ENCODE results near the gene CDC42EP4.

CDC42EP4 gene

GRCh38 chr17:73292031-73292531, 19.7 kb downstream of the CDC42EP4 start:
- no peaks in the 10 kb centered on the region for H3K36me3 ChIP-seq (ENCODE audit: insufficient read depth, low read length)
- no peak overlapping the region for H2AFZ ChIP-seq (ENCODE audit: low read depth, low read length)
- H3K9me3 ChIP-seq (ENCODE audit: low read length), result peaks cover 2% of the 10 kb centered on the region
- no peaks in the 10 kb centered on the region for H3K4me1 ChIP-seq (ENCODE audit: insufficient read depth, low read length)
- H3K27me3 ChIP-seq (ENCODE audit: insufficient read depth, low read length), result no peaks in the 10 kb centered on the region
- H3K4me3 ChIP-seq (ENCODE audit: low read length), result no peak overlapping the region

GRCh38 chr17:73291260-73291801, 20.5 kb downstream of the CDC42EP4 start:
- no peak overlapping the region for H2AFZ ChIP-seq (ENCODE audit: low read depth, low read length)
- peaks cover 2% of the 10 kb centered on the region for H3K9me3 ChIP-seq (ENCODE audit: low read length)
- no peaks in the 10 kb centered on the region for H3K4me1 ChIP-seq (ENCODE audit: insufficient read depth, low read length)
- H3K27me3 ChIP-seq (ENCODE audit: insufficient read depth, low read length), result no peaks in the 10 kb centered on the region
- peaks cover 6% of the 10 kb centered on the region for H3K36me3 ChIP-seq (ENCODE audit: insufficient read depth, low read length)
- H3K4me3 ChIP-seq (ENCODE audit: low read length), result no peak overlapping the region

- peaks cover 2% of the 10 kb centered on the region for H3K4me1 ChIP-seq (ENCODE audit: insufficient read depth, low read length)
Observed at GRCh38 chr17:73290399-73291259, 21.2 kb downstream of the CDC42EP4 start.

GRCh38 chr17:73289549-73290254, 22.1 kb downstream of the CDC42EP4 start:
- no peak overlapping the region for H3K4me3 ChIP-seq (ENCODE audit: low read length)
- H3K9me3 ChIP-seq (ENCODE audit: low read length), result peaks cover 2% of the 10 kb centered on the region
- peaks cover 11% of the 10 kb centered on the region for H3K4me1 ChIP-seq (ENCODE audit: insufficient read depth, low read length)
- H3K27me3 ChIP-seq (ENCODE audit: insufficient read depth, low read length), result no peaks in the 10 kb centered on the region
- peaks cover 22% of the 10 kb centered on the region for H3K36me3 ChIP-seq (ENCODE audit: insufficient read depth, low read length)
- H2AFZ ChIP-seq (ENCODE audit: low read depth, low read length), result no peak overlapping the region

More at GRCh38 chr17:73290399-73291259, 21.2 kb downstream of the CDC42EP4 start:
- Histone ChIP-seq H3K27me3 (ENCODE audit: insufficient read depth, low read length) (no peaks in the 10 kb centered on the region), H3K9me3 (ENCODE audit: low read length) (peaks cover 2% of the 10 kb centered on the region), H3K36me3 (ENCODE audit: insufficient read depth, low read length) (peaks cover 13% of the 10 kb centered on the region), H2AFZ (ENCODE audit: low read depth, low read length) (no peak overlapping the region), H3K4me3 (ENCODE audit: low read length) (no peak overlapping the region)

- Histone ChIP-seq H3K9me3 (ENCODE audit: low read length) (peaks cover 1% of the 10 kb centered on the region), H2AFZ (ENCODE audit: low read depth, low read length) (no peak overlapping the region), H3K4me1 (ENCODE audit: insufficient read depth, low read length) (peaks cover 21% of the 10 kb centered on the region)
Observed at GRCh38 chr17:73288534-73289302, 23.1 kb downstream of the CDC42EP4 start.

GRCh38 chr17:73286863-73287296, 24.9 kb downstream of the CDC42EP4 start:
- Histone ChIP-seq H3K36me3 (ENCODE audit: insufficient read depth, low read length) (peaks cover 22% of the 10 kb centered on the region), H2AFZ (ENCODE audit: low read depth, low read length) (no peak overlapping the region), H3K4me1 (ENCODE audit: insufficient read depth, low read length) (peaks cover 27% of the 10 kb centered on the region), H3K9me3 (ENCODE audit: low read length) (no peaks in the 10 kb centered on the region), H3K27me3 (ENCODE audit: insufficient read depth, low read length) (no peaks in the 10 kb centered on the region), H3K4me3 (ENCODE audit: low read length) (no peak overlapping the region)

More at GRCh38 chr17:73288534-73289302, 23.1 kb downstream of the CDC42EP4 start:
- Histone ChIP-seq H3K27me3 (ENCODE audit: insufficient read depth, low read length) (no peaks in the 10 kb centered on the region), H3K4me3 (ENCODE audit: low read length) (no peak overlapping the region), H3K36me3 (ENCODE audit: insufficient read depth, low read length) (peaks cover 22% of the 10 kb centered on the region)

GRCh38 chr17:73285916-73286862, 25.6 kb downstream of the CDC42EP4 start:
- H3K4me3 ChIP-seq (ENCODE audit: low read length), result no peak overlapping the region
- H3K27me3 ChIP-seq (ENCODE audit: insufficient read depth, low read length), result no peaks in the 10 kb centered on the region
- no peaks in the 10 kb centered on the region for H3K9me3 ChIP-seq (ENCODE audit: low read length)
- H3K36me3 ChIP-seq (ENCODE audit: insufficient read depth, low read length), result peaks cover 22% of the 10 kb centered on the region
- H3K4me1 ChIP-seq (ENCODE audit: insufficient read depth, low read length), result peaks cover 27% of the 10 kb centered on the region
- H2AFZ ChIP-seq (ENCODE audit: low read depth, low read length), result no peak overlapping the region

GRCh38 chr17:73285603-73285908, 26.2 kb downstream of the CDC42EP4 start:
- H3K36me3 ChIP-seq (ENCODE audit: insufficient read depth, low read length), result peaks cover 22% of the 10 kb centered on the region
- H3K27me3 ChIP-seq (ENCODE audit: insufficient read depth, low read length), result no peaks in the 10 kb centered on the region
- no peak overlapping the region for H3K4me3 ChIP-seq (ENCODE audit: low read length)
- no peak overlapping the region for H2AFZ ChIP-seq (ENCODE audit: low read depth, low read length)
- H3K4me1 ChIP-seq (ENCODE audit: insufficient read depth, low read length), result peaks cover 27% of the 10 kb centered on the region
- H3K9me3 ChIP-seq (ENCODE audit: low read length), result no peaks in the 10 kb centered on the region

GRCh38 chr17:73284906-73285602, 26.7 kb downstream of the CDC42EP4 start:
- Histone ChIP-seq H3K9me3 (ENCODE audit: low read length) (no peaks in the 10 kb centered on the region), H3K4me1 (ENCODE audit: insufficient read depth, low read length) (peaks cover 27% of the 10 kb centered on the region), H3K27me3 (ENCODE audit: insufficient read depth, low read length) (no peaks in the 10 kb centered on the region), H3K36me3 (ENCODE audit: insufficient read depth, low read length) (peaks cover 22% of the 10 kb centered on the region), H3K4me3 (ENCODE audit: low read length) (no peak overlapping the region), H2AFZ (ENCODE audit: low read depth, low read length) (no peak overlapping the region)

- no peaks in the 10 kb centered on the region for H3K9me3 ChIP-seq (ENCODE audit: low read length)
- no peak overlapping the region for H3K4me3 ChIP-seq (ENCODE audit: low read length)
- H2AFZ ChIP-seq (ENCODE audit: low read depth, low read length), result no peak overlapping the region
- peaks cover 27% of the 10 kb centered on the region for H3K4me1 ChIP-seq (ENCODE audit: insufficient read depth, low read length)
- H3K36me3 ChIP-seq (ENCODE audit: insufficient read depth, low read length), result peaks cover 22% of the 10 kb centered on the region
- no peaks in the 10 kb centered on the region for H3K27me3 ChIP-seq (ENCODE audit: insufficient read depth, low read length)
Observed at GRCh38 chr17:73284354-73284753, 27.4 kb downstream of the CDC42EP4 start.

- Histone ChIP-seq H3K4me1 (ENCODE audit: insufficient read depth, low read length) (peaks cover 27% of the 10 kb centered on the region), H3K36me3 (ENCODE audit: insufficient read depth, low read length) (peaks cover 22% of the 10 kb centered on the region)
Observed at GRCh38 chr17:73283841-73284282, 27.9 kb downstream of the CDC42EP4 start.

More at GRCh38 chr17:73283841-73284282, 27.9 kb downstream of the CDC42EP4 start:
- Histone ChIP-seq H3K27me3 (ENCODE audit: insufficient read depth, low read length) (no peaks in the 10 kb centered on the region), H2AFZ (ENCODE audit: low read depth, low read length) (no peak overlapping the region), H3K9me3 (ENCODE audit: low read length) (no peaks in the 10 kb centered on the region), H3K4me3 (ENCODE audit: low read length) (no peak overlapping the region)

Data from neuron (in vitro differentiated cells).